Dendritic cell treated with granulocyte-macrophage colony-stimulating factor and Interleukin-4, amounts not matched to agents 40 ng/mL and 50 ng/mL, for 4 days (primary cell): ENCODE data around the gene PSME3.
A peak's percentile ranks its signal among the peaks of the same experiment; 100 is the strongest.

ENCODE experiments used
- H3K27ac Mint-ChIP-seq: one replicate; pipeline ENCODE4 v1.8.0; 2022; ENCODE audit warnings: mild to moderate bottlenecking, mixed read lengths
- H3K27me3 Mint-ChIP-seq: one replicate; pipeline ENCODE4 v1.8.0; 2022; ENCODE audit warnings: mild to moderate bottlenecking, mixed read lengths
- H3K36me3 Mint-ChIP-seq: one replicate; pipeline ENCODE4 v1.8.0; 2022; ENCODE audit warnings: low read depth, mixed read lengths
- H3K4me1 Mint-ChIP-seq: one replicate; pipeline ENCODE4 v1.8.0; 2022; ENCODE audit warnings: low read depth, mixed read lengths
- H3K4me3 Mint-ChIP-seq: one replicate; pipeline ENCODE4 v1.8.0; 2022; ENCODE audit warnings: mild to moderate bottlenecking, moderate library complexity, mixed read lengths
- H3K9me3 Mint-ChIP-seq: one replicate; pipeline ENCODE4 v1.8.0; 2022; ENCODE audit warnings: mixed read lengths
- intact Hi-C: fragments of 100-400 bp; cut with micrococcal nuclease; formaldehyde crosslinking; loops from one replicate; pipeline ENCODE4 v1.15.0; 2022

PSME3 gene

GRCh38 chr17:42798383-42799380 lies 34.5 kb upstream of the PSME3 start, which contains the start of the genes CNTD1 and COA3:
Gene CNTD1 (plus strand): TSS chr17:42798861. CDS start chr17:42799068, 207 bp downstream.
Gene COA3 (minus strand): TSS chr17:42798704. CDS start chr17:42798681, 23 bp downstream.
- Mint-ChIP-seq H3K4me1 (peaks cover 30% of the 10 kb centered on the region), H3K27ac (peak within 1 kb of the TSS; percentile 79), H3K27me3 (peaks cover 10% of the 10 kb centered on the region), H3K4me3 (peak within 1 kb of the TSS; percentile 81), H3K9me3 (no peaks in the 10 kb centered on the region), H3K36me3 (peaks cover 14% of the 10 kb centered on the region)
- intact Hi-C loops = no loop called here

GRCh38 chr17:42803074-42803883 lies 29.9 kb upstream of the PSME3 start:
- intact Hi-C loops = no loop called here

GRCh38 chr17:42804918-42805367 lies 28.3 kb upstream of the PSME3 start:
- intact Hi-C loops = no loop called here
- H3K4me3 Mint-ChIP-seq = no peak overlapping the region
- H3K27me3 Mint-ChIP-seq = peaks cover 7% of the 10 kb centered on the region
- no peaks in the 10 kb centered on the region for H3K9me3 Mint-ChIP-seq
- no peak overlapping the region for H3K27ac Mint-ChIP-seq
- H3K36me3 Mint-ChIP-seq = peaks cover 17% of the 10 kb centered on the region
- H3K4me1 Mint-ChIP-seq = no peaks in the 10 kb centered on the region

More at GRCh38 chr17:42803074-42803883, 29.9 kb upstream of the PSME3 start:
- peaks cover 7% of the 10 kb centered on the region for H3K27me3 Mint-ChIP-seq
- peaks cover under 1% of the 10 kb centered on the region for H3K36me3 Mint-ChIP-seq
- no peak overlapping the region for H3K4me3 Mint-ChIP-seq
- H3K4me1 Mint-ChIP-seq = peaks cover 6% of the 10 kb centered on the region
- no peaks in the 10 kb centered on the region for H3K9me3 Mint-ChIP-seq
- H3K27ac Mint-ChIP-seq = no peak overlapping the region

- no peak overlapping the region for H3K4me3 Mint-ChIP-seq
- H3K27ac Mint-ChIP-seq = no peak overlapping the region
- intact Hi-C loops = no loop called here
- no peaks in the 10 kb centered on the region for H3K9me3 Mint-ChIP-seq
- peaks cover 31% of the 10 kb centered on the region for H3K36me3 Mint-ChIP-seq
- no peaks in the 10 kb centered on the region for H3K4me1 Mint-ChIP-seq
- no peaks in the 10 kb centered on the region for H3K27me3 Mint-ChIP-seq
Observed at GRCh38 chr17:42806249-42806648, 26.9 kb upstream of the PSME3 start.

GRCh38 chr17:42809250-42809649 lies 23.9 kb upstream of the PSME3 start:
- Mint-ChIP-seq H3K36me3 (peaks cover 57% of the 10 kb centered on the region), H3K27ac (no peak overlapping the region), H3K9me3 (no peaks in the 10 kb centered on the region), H3K4me1 (no peaks in the 10 kb centered on the region), H3K4me3 (no peak overlapping the region), H3K27me3 (no peaks in the 10 kb centered on the region)
- intact Hi-C loops = no loop called here

- H3K4me1 Mint-ChIP-seq = peaks cover 7% of the 10 kb centered on the region
- no peak overlapping the region for H3K4me3 Mint-ChIP-seq
Observed at GRCh38 chr17:42814633-42815399, 18.4 kb upstream of the PSME3 start.

GRCh38 chr17:42817866-42818265 lies 15.3 kb upstream of the PSME3 start:
- peaks cover 7% of the 10 kb centered on the region for H3K4me1 Mint-ChIP-seq
- intact Hi-C loops = no loop called here
- peaks cover 92% of the 10 kb centered on the region for H3K36me3 Mint-ChIP-seq
- H3K4me3 Mint-ChIP-seq = no peak overlapping the region
- H3K27me3 Mint-ChIP-seq = no peaks in the 10 kb centered on the region
- no peaks in the 10 kb centered on the region for H3K9me3 Mint-ChIP-seq
- H3K27ac Mint-ChIP-seq = no peak overlapping the region

More at GRCh38 chr17:42814633-42815399, 18.4 kb upstream of the PSME3 start:
- Mint-ChIP-seq H3K27me3 (no peaks in the 10 kb centered on the region), H3K36me3 (peaks cover 96% of the 10 kb centered on the region), H3K27ac (no peak overlapping the region), H3K9me3 (no peaks in the 10 kb centered on the region)
- intact Hi-C loops = no loop called here

- no peaks in the 10 kb centered on the region for H3K27me3 Mint-ChIP-seq
- H3K9me3 Mint-ChIP-seq = no peaks in the 10 kb centered on the region
- H3K27ac Mint-ChIP-seq = no peak overlapping the region
- intact Hi-C loops = no loop called here
- no peak overlapping the region for H3K4me3 Mint-ChIP-seq
- peaks cover 89% of the 10 kb centered on the region for H3K36me3 Mint-ChIP-seq
- H3K4me1 Mint-ChIP-seq = peaks cover 8% of the 10 kb centered on the region
Observed at GRCh38 chr17:42818379-42818778, 14.8 kb upstream of the PSME3 start.

GRCh38 chr17:42819939-42820535 lies 13.2 kb upstream of the PSME3 start:
- Mint-ChIP-seq H3K9me3 (no peaks in the 10 kb centered on the region), H3K27ac (peak overlapping the region; percentile 35), H3K4me3 (no peak overlapping the region), H3K4me1 (peaks cover 16% of the 10 kb centered on the region), H3K27me3 (no peaks in the 10 kb centered on the region), H3K36me3 (peaks cover 80% of the 10 kb centered on the region)
- intact Hi-C loops = loop anchor here (5.0 kb wide), 1 partner anchor 107 kb away; no protein-coding TSS in a partner anchor

- Mint-ChIP-seq H3K9me3 (no peaks in the 10 kb centered on the region), H3K27ac (no peak overlapping the region), H3K36me3 (peaks cover 69% of the 10 kb centered on the region), H3K27me3 (no peaks in the 10 kb centered on the region), H3K4me3 (no peak overlapping the region), H3K4me1 (peaks cover 12% of the 10 kb centered on the region)
- intact Hi-C loops = loop anchor here (5.0 kb wide), 1 partner anchor 106 kb away; no protein-coding TSS in a partner anchor
Observed at GRCh38 chr17:42821176-42821575, 12.0 kb upstream of the PSME3 start.

- peaks cover 19% of the 10 kb centered on the region for H3K4me1 Mint-ChIP-seq
- intact Hi-C loops = no loop called here
- no peaks in the 10 kb centered on the region for H3K9me3 Mint-ChIP-seq
- peaks cover 6% of the 10 kb centered on the region for H3K27me3 Mint-ChIP-seq
- no peak overlapping the region for H3K27ac Mint-ChIP-seq
- no peak overlapping the region for H3K4me3 Mint-ChIP-seq
- H3K36me3 Mint-ChIP-seq = peaks cover 8% of the 10 kb centered on the region
Observed at GRCh38 chr17:42827472-42827871, 5.7 kb upstream of the PSME3 start.

- Mint-ChIP-seq H3K27ac (no peak overlapping the region), H3K4me1 (peaks cover 24% of the 10 kb centered on the region), H3K27me3 (peaks cover 6% of the 10 kb centered on the region), H3K36me3 (peaks cover 25% of the 10 kb centered on the region), H3K4me3 (no peak overlapping the region), H3K9me3 (no peaks in the 10 kb centered on the region)
- intact Hi-C loops = no loop called here
Observed at GRCh38 chr17:42830971-42831370, 2.2 kb upstream of the PSME3 start.
